Loucy (cell line): ENCODE measurements around the gene RP9.
A peak's percentile ranks its signal among the peaks of the same experiment; 100 is the strongest.

ENCODE experiments used
- H2AFZ ChIP-seq: fragments of 200-600 bp; sonication (generic); 2 replicates; pipeline ENCODE4 v1.6.0; 2016; ENCODE audit warnings: antibody characterized with exemption, mild to moderate bottlenecking, low read length, moderate library complexity
- H3F3A ChIP-seq: fragments of 200-600 bp; 2 replicates; pipeline ENCODE4 v1.6.0; 2016; ENCODE audit warnings: antibody characterized with exemption, low read depth, mild to moderate bottlenecking
- H3K27me3 ChIP-seq: fragments of 200-600 bp; sonication (generic); 2 replicates; pipeline ENCODE4 v1.6.1; 2014; ENCODE audit warnings: low read length, mild to moderate bottlenecking; ENCODE audit not compliant: insufficient read depth, poor library complexity, severe bottlenecking
- H3K36me3 ChIP-seq: fragments of 200-600 bp; sonication (generic); 2 replicates; pipeline ENCODE4 v1.6.1; 2016; ENCODE audit warnings: low read length; ENCODE audit not compliant: insufficient read depth
- H3K4me1 ChIP-seq: fragments of 200-600 bp; sonication (generic); 2 replicates; pipeline ENCODE4 v1.5.1; 2014; ENCODE audit warnings: low read length, mild to moderate bottlenecking; ENCODE audit not compliant: insufficient read depth, poor library complexity, severe bottlenecking
- H3K4me2 ChIP-seq: fragments of 200-600 bp; sonication (generic); 2 replicates; pipeline ENCODE4 v1.6.0; 2014; ENCODE audit warnings: antibody characterized with exemption, low read length, low read depth, mild to moderate bottlenecking; ENCODE audit not compliant: poor library complexity, severe bottlenecking
- H3K4me3 ChIP-seq: fragments of 200-600 bp; sonication (generic); 2 replicates; pipeline ENCODE4 v1.5.1; 2014; ENCODE audit warnings: low read length, mild to moderate bottlenecking, mixed read lengths; ENCODE audit not compliant: poor library complexity, severe bottlenecking
- H3K79me2 ChIP-seq: fragments of 200-600 bp; sonication (generic); 2 replicates; pipeline ENCODE4 v1.6.1; 2014; ENCODE audit warnings: low read length; ENCODE audit not compliant: insufficient read depth
- H3K9ac ChIP-seq: fragments of 200-600 bp; sonication (generic); 2 replicates; pipeline ENCODE4 v1.6.0; 2014; ENCODE audit warnings: mild to moderate bottlenecking, low read depth, low read length, moderate library complexity; ENCODE audit not compliant: poor library complexity, severe bottlenecking
- H3K9me2 ChIP-seq: fragments of 200-600 bp; sonication (generic); replicated peaks from 2 replicates; pipeline ENCODE4 v1.6.1; 2016; ENCODE audit warnings: low read depth, low read length, mixed read lengths
- H3K9me3 ChIP-seq: fragments of 200-600 bp; sonication (generic); 2 replicates; pipeline ENCODE4 v1.6.1; 2014; ENCODE audit warnings: mild to moderate bottlenecking, antibody characterized with exemption, low read length, low read depth; ENCODE audit not compliant: insufficient read depth
- H4K20me1 ChIP-seq: fragments of 200-600 bp; sonication (generic); 2 replicates; pipeline ENCODE4 v1.6.0; 2014; ENCODE audit warnings: antibody characterized with exemption, low read length, mild to moderate bottlenecking; ENCODE audit not compliant: insufficient read depth, poor library complexity, severe bottlenecking
- EZH2phosphoT487 ChIP-seq: fragments of 200-600 bp; IDR thresholded peaks from 2 replicates; pipeline ENCODE4 v1.6.1; 2018; ENCODE audit warnings: antibody characterized with exemption, mild to moderate bottlenecking, moderate library complexity, borderline replicate concordance
- TF ChIP-seq, protein P1 (sequence below): fragments of 200-600 bp; sonication (generic); conservative IDR thresholded peaks from 2 replicates; pipeline ENCODE4 v1.5.1; 2014; ENCODE audit warnings: mild to moderate bottlenecking, antibody characterized with exemption, low read length

The RP9 gene

DNA sequence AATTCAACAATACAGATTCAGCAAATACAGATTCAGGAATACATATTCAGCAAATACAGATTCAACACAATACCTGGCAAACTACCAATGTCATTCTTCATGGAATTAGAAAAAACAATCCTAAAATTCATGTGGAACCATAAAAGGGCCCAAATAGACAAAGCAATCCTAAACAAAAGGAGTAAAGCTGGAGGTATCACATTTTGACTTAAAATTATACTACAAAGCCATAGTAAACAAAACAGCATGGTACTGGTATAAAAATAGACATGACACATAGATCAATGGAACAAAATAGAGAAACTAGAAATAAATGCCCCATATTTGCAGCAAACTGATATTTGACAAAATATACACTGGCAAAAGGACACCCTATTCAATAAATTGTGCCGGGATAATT lies 43.2 kb downstream of the RP9 start:
- H3K9ac ChIP-seq = no peak overlapping the region
- H3K9me3 ChIP-seq = peaks cover 4% of the 10 kb centered on the region; the same call in 1 of the 2 replicates
- no peak overlapping the region for H2AFZ ChIP-seq
- peaks cover 15% of the 10 kb centered on the region for H3K4me1 ChIP-seq
- no peak for TF ChIP-seq EZH2phosphoT487
- TF ChIP-seq, protein P1, sequence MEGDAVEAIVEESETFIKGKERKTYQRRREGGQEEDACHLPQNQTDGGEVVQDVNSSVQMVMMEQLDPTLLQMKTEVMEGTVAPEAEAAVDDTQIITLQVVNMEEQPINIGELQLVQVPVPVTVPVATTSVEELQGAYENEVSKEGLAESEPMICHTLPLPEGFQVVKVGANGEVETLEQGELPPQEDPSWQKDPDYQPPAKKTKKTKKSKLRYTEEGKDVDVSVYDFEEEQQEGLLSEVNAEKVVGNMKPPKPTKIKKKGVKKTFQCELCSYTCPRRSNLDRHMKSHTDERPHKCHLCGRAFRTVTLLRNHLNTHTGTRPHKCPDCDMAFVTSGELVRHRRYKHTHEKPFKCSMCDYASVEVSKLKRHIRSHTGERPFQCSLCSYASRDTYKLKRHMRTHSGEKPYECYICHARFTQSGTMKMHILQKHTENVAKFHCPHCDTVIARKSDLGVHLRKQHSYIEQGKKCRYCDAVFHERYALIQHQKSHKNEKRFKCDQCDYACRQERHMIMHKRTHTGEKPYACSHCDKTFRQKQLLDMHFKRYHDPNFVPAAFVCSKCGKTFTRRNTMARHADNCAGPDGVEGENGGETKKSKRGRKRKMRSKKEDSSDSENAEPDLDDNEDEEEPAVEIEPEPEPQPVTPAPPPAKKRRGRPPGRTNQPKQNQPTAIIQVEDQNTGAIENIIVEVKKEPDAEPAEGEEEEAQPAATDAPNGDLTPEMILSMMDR = no peak
- no peaks in the 10 kb centered on the region for H3K36me3 ChIP-seq
- H3K4me2 ChIP-seq = no peak overlapping the region
- H3K79me2 ChIP-seq = peaks cover 16% of the 10 kb centered on the region
- no peaks in the 10 kb centered on the region for H3K27me3 ChIP-seq
- H4K20me1 ChIP-seq = peaks cover 12% of the 10 kb centered on the region
- H3K9me2 ChIP-seq = no peaks in the 10 kb centered on the region
- H3K4me3 ChIP-seq = no peak overlapping the region
- no peaks in the 10 kb centered on the region for H3F3A ChIP-seq

DNA sequence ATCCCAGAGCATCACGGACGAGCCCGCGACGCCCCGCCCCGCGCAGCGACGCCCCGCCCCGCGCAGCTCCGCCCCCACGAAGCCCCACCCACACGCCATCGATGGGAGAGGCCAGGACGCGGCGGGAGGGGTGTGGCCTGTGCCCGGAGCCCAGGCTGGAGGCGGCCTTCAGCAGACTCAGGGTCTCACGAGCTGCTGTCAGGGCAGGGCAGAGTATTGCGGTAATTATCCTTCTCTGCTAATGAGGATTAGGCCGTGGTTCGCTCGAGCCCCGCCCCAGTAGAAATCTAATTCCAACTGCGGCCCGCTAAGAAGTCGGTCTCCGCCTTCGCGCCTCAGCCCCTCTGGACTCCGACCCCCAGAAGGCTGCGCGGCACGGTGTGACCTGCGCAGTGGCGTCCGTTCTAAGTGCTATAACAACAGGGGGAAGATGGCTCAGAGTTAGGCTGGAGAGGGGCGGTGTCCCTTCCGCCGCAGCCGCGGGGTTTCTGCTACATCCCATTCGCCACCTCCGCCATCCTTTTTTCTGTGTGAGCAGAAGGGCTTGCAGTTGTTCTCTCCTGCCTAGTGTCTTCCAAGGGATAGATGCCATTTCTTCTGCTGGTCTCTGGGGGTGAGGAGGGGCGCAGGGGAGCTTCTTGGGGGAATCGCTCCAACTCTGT lies 46.3 kb downstream of the RP9 start:
- Histone ChIP-seq H3K9me3 (no peaks in the 10 kb centered on the region), H3K9ac (peak overlapping the region; percentile 84), H4K20me1 (peaks cover 41% of the 10 kb centered on the region), H3K9me2 (no peaks in the 10 kb centered on the region), H3K36me3 (no peaks in the 10 kb centered on the region), H3K4me3 (peak overlapping the region; percentile 91), H2AFZ (peak overlapping the region; percentile 98), H3F3A (no peaks in the 10 kb centered on the region), H3K4me1 (peaks cover 40% of the 10 kb centered on the region), H3K79me2 (peaks cover 44% of the 10 kb centered on the region), H3K4me2 (peak overlapping the region; percentile 77), H3K27me3 (no peaks in the 10 kb centered on the region)
- no peak for TF ChIP-seq EZH2phosphoT487
- TF ChIP-seq, protein P1 = no peak

DNA sequence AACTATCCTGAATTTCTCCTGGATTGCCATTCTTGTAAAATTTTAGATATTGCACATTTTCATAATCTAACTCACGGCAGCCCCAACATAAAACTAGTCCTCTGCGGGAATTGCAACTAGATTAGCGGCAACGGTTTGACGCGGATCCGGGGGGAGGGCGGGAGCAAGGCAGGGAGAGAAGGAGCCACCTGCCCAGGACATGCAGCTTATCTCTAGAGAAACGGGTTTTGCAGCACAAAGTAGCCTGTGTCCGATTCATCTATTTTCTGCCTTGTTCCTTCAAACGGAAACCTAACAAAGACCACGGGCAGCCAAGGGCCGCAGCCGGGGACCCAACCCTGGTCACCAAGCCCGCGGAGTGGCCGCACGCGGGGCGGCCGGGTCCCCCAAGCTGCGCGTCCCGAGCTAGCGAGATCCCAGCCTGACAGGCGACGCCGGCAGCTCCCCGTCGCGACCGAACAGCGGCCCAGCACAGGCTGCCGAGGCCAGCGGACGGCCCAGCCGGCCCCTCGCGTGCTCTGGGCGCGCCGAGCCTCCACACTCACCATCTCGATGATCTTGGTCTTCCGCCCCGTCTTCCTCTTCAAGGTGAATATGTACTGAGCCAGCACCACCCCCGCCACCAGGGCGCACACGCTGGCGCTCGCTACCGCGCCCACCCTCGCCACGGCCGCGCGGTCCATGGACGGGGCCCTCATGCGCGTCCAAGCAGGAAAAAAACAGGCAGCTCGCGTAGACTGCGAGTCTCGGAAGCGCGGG lies 47.0 kb downstream of the RP9 start, which contains the start of gene NT5C3A:
TSS of gene NT5C3A (minus strand) at position 754 of the 759 bp plus-strand sequence. CDS start at position 683, 71 bp downstream.
- Histone ChIP-seq H4K20me1 (peaks cover 48% of the 10 kb centered on the region), H3K9me2 (no peaks in the 10 kb centered on the region), H3F3A (no peaks in the 10 kb centered on the region), H3K4me1 (peaks cover 45% of the 10 kb centered on the region), H3K9me3 (no peaks in the 10 kb centered on the region), H3K27me3 (no peaks in the 10 kb centered on the region), H3K4me3 (peak within 1 kb of the TSS; percentile 91), H3K36me3 (no peaks in the 10 kb centered on the region), H3K4me2 (peak within 1 kb of the TSS; percentile 93), H3K9ac (peak within 1 kb of the TSS; percentile 84), H2AFZ (peak within 1 kb of the TSS; percentile 98), H3K79me2 (peaks cover 51% of the 10 kb centered on the region)
- TF ChIP-seq, protein P1 = no peak
- no peak for TF ChIP-seq EZH2phosphoT487
